ENCODE measurements around the gene ARSJ. TPM values are rescaled to one million over a fixed set of nuclear protein-coding genes. Genes with fewer than 3 reads are reported as not detected.

Gene ARSJ
- total and polyA plus RNA-seq, 2 of the 8 experiments (the other 6 are each of a cell fraction or from before 2014, with no cell fraction given): 1.4 to 6.3 TPM

DNA sequence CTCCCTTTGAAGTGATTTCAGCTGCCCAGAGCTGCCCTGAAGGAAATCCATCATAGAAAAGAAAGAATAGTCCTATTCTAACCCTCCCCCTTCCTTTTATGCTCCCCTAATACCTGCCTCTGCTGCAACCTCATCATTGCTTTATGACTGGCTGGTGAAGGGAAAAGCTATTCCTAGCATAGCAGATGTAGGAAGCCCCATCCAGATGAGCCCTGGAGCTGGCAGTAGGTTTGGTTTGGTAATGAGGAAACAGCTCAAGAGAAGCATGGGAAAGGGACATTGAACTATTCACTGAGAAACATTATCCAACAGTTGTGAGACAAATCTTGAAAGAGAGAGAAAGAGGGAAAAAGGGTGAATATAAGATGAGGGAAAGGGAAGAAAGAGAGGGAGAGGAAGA is 29.2 kb downstream of the ARSJ start:
- DNase-seq (ENCODE audit: low read depth in 1 of 2, low spot score in 2 of 2): no peak
- Histone ChIP-seq H3K27ac (ENCODE audit: low read depth, low read length) (no peak overlapping the region), H3K4ac (replicated peaks; ENCODE audit: insufficient read length, low read depth, low read length) (no peak overlapping the region), H3K36me3 (ENCODE audit: control insufficient read depth in 2 of 4, insufficient read depth in 4 of 4, low read length in 3 of 4) (no peaks in the 10 kb centered on the region), H2BK12ac (ENCODE audit: low read depth, low read length) (no peak overlapping the region), H2BK120ac (replicated peaks; ENCODE audit: low read depth, low read length) (no peak overlapping the region), H3K27me3 (replicated peaks in 1 of 4; ENCODE audit: control insufficient read depth in 3 of 4, extremely low read depth in 1 of 4, insufficient read depth in 3 of 4, low read length in 3 of 4) (no peaks in the 10 kb centered on the region), H3K4me3 (ENCODE audit: extremely low read depth in 1 of 4, insufficient read depth in 2 of 4, low read depth in 3 of 4, low read length in 4 of 4) (no peak overlapping the region), H3K14ac (ENCODE audit: insufficient read length) (no peak overlapping the region), H2BK15ac (ENCODE audit: low read length) (no peak overlapping the region), H3K4me1 (replicated peaks in 1 of 4; ENCODE audit: control insufficient read depth in 3 of 4, insufficient read depth in 4 of 4, low read length in 3 of 4) (no peaks in the 10 kb centered on the region; a peak in 1 of 7 replicates), H3K9ac (replicated peaks in 1 of 4; ENCODE audit: extremely low read depth in 1 of 4, low read depth in 3 of 4, low read length in 3 of 4) (no peak overlapping the region), H3K18ac (ENCODE audit: extremely low read depth, low read length) (no peak overlapping the region), H2AK5ac (ENCODE audit: low read depth, low read length) (no peak overlapping the region), H4K8ac (ENCODE audit: extremely low read depth, insufficient read depth, low read length) (no peak overlapping the region), H3K4me2 (ENCODE audit: insufficient read depth in 1 of 2, low read depth in 2 of 2, low read length in 2 of 2) (no peak overlapping the region), H4K91ac (replicated peaks; ENCODE audit: insufficient read length, low read length) (no peak overlapping the region), H3K56ac (replicated peaks; ENCODE audit: insufficient read length, low read depth, low read length) (no peak overlapping the region), H2BK20ac (ENCODE audit: low read length) (no peak overlapping the region), H4K5ac (ENCODE audit: insufficient read length, low read depth, low read length) (no peak overlapping the region), H2AFZ (ENCODE audit: low read length) (no peak overlapping the region), H3K9me3 (ENCODE audit: insufficient read depth in 2 of 2, low read depth in 1 of 2, low read length in 1 of 2) (no peaks in the 10 kb centered on the region), H3K23ac (ENCODE audit: insufficient read length) (no peak overlapping the region), H4K20me1 (replicated peaks in 1 of 2; ENCODE audit: control insufficient read depth in 1 of 2, insufficient read depth in 2 of 2, low read length in 2 of 2) (no peaks in the 10 kb centered on the region), H3K23me2 (ENCODE audit: low read depth, low read length) (no peaks in the 10 kb centered on the region), H3K79me2 (ENCODE audit: control insufficient read depth in 1 of 2, insufficient read depth in 2 of 2, low read length in 2 of 2) (no peaks in the 10 kb centered on the region), H3K79me1 (ENCODE audit: low read depth, low read length) (no peaks in the 10 kb centered on the region), H2BK5ac (ENCODE audit: low read depth, low read length) (no peak overlapping the region)
- POLR2A ChIA-PET (ENCODE audit: partially characterized antibody): no interaction called here
- no peak for FAIRE-seq
- CTCF ChIA-PET (ENCODE audit: partially characterized antibody): interaction anchor here (0.5 to 1.7 kb wide), 12 partner anchors 15 to 556 kb away, joined by 3 to 10 read pairs (median 4); no protein-coding TSS in a partner anchor
- no peak for TF ChIP-seq SAP30 (IDR thresholded peaks at IDR 0.05; ENCODE audit: insufficient read depth, insufficient replicate concordance, low read length)
- no peak for TF ChIP-seq HDAC6 (IDR thresholded peaks at IDR 0.05; ENCODE audit: low read depth, low read length)
- TF ChIP-seq, protein P1, sequence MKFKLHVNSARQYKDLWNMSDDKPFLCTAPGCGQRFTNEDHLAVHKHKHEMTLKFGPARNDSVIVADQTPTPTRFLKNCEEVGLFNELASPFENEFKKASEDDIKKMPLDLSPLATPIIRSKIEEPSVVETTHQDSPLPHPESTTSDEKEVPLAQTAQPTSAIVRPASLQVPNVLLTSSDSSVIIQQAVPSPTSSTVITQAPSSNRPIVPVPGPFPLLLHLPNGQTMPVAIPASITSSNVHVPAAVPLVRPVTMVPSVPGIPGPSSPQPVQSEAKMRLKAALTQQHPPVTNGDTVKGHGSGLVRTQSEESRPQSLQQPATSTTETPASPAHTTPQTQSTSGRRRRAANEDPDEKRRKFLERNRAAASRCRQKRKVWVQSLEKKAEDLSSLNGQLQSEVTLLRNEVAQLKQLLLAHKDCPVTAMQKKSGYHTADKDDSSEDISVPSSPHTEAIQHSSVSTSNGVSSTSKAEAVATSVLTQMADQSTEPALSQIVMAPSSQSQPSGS (IDR thresholded peaks at IDR 0.05; ENCODE audit: low read length): no peak
- TF ChIP-seq CTBP2 (IDR thresholded peaks at IDR 0.05; ENCODE audit: borderline replicate concordance, insufficient read depth, insufficient read length, low read length): no peak
- no peak for TF ChIP-seq TBP (IDR thresholded peaks at IDR 0.05; ENCODE audit: low read depth, low read length)
- TF ChIP-seq SP2 (IDR thresholded peaks at IDR 0.05; ENCODE audit: low read length): no peak
- no peak for TF ChIP-seq SP4 (IDR thresholded peaks at IDR 0.05; ENCODE audit: low read length)
- no peak for TF ChIP-seq CREB1 (IDR thresholded peaks at IDR 0.05)
- no peak for TF ChIP-seq CHD2 (IDR thresholded peaks at IDR 0.05; ENCODE audit: low read length)
- TF ChIP-seq KDM5A (IDR thresholded peaks at IDR 0.05; ENCODE audit: low read length): no peak

All from H1 (cell line).